GM12872 (cell line): ENCODE measurements around the gene CALN1.
A peak's percentile ranks its signal among the peaks of the same experiment; 100 is the strongest.

Experiments used
- CTCF ChIP-seq: IDR thresholded peaks from 3 replicates; pipeline ENCODE4 v1.5.1; 2011; ENCODE audit warnings: low read depth, mild to moderate bottlenecking, low read length, moderate library complexity; ENCODE audit not compliant: insufficient read depth

The CALN1 gene

GRCh38 chr7:72182036-72182435 is 230.1 kb downstream of the CALN1 start:
- TF ChIP-seq CTCF, result no peak

- no peak for TF ChIP-seq CTCF
Measured at GRCh38 chr7:72176875-72177274, 235.3 kb downstream of the CALN1 start.

- no peak for TF ChIP-seq CTCF
Measured at GRCh38 chr7:72170475-72170874, 241.7 kb downstream of the CALN1 start.

- no peak for TF ChIP-seq CTCF
Measured at GRCh38 chr7:72163271-72163670, 248.9 kb downstream of the CALN1 start.

GRCh38 chr7:72161534-72161933 is 250.6 kb downstream of the CALN1 start:
- 0 out of 3 replicates have a peak, but pooled peaks have one; percentile 7 for TF ChIP-seq CTCF

- no peak for TF ChIP-seq CTCF
Measured at GRCh38 chr7:72159911-72160310, 252.2 kb downstream of the CALN1 start.

- no peak for TF ChIP-seq CTCF
Measured at GRCh38 chr7:72156671-72157070, 255.5 kb downstream of the CALN1 start.

GRCh38 chr7:72153132-72153512 is 259.0 kb downstream of the CALN1 start:
- no peak for TF ChIP-seq CTCF
